ENCODE data around the gene JARID2.
A peak's percentile ranks its signal among the peaks of the same experiment; 100 is the strongest.

The JARID2 gene

DNA sequence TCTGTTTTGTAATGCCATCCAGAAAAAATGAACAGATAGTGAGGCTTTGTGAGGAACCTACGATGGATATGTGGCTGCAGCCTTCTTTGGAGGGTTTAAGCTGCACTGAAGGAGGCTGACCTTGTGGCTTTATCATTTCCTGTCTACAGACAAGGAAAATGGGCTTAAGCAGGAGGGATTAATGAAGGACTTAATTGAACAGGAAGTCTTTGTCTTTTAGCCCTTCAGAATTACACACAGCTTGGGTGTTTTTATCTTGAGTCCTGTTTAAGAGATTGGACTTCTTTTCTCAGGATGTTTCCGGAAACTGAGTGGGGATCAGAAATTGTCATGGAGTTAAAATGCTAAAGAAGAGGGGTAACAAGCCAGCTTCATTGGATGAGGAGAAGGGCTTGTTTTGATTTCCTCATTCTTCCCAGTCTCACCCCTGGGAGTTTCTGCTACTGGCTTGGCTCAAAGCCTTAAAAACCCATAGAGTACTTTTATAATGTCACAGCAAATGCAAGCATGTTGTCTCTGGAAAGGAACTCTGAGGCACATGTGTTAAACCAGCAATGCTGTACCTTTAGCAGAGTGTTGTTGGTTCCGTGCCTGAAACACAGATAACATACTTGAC is 193.6 kb downstream of the JARID2 start:
- H3K4me1 ChIP-seq (ENCODE audit: control extremely low read depth in 1 of 4, control insufficient read depth in 4 of 4, insufficient read depth in 4 of 4, low read length in 3 of 4): peaks cover 21 to 91% (median 67%) of the 10 kb centered on the region in 4 experiments
- no peaks in the 10 kb centered on the region for H3K27me3 ChIP-seq (replicated peaks in 2 of 5; ENCODE audit: control insufficient read depth in 4 of 5, insufficient read depth in 5 of 5, low read length in 4 of 5)
- peaks cover 0 to 3% (median 0%) of the 10 kb centered on the region in 4 experiments for H3K36me3 ChIP-seq (ENCODE audit: control insufficient read depth in 4 of 4, insufficient read depth in 4 of 4, low read length in 3 of 4)
- CTCF ChIA-PET: interaction anchor here (0.7 to 2.8 kb wide), 5 partner anchors 18 to 114 kb away, joined by 3 to 9 read pairs (median 4); no protein-coding TSS in a partner anchor
- H3K27ac ChIP-seq (ENCODE audit: insufficient read depth in 1 of 2, low read depth in 1 of 2, low read length in 2 of 2, poor library complexity in 1 of 2, severe bottlenecking in 2 of 2): no peak overlapping the region
- POLR2A ChIA-PET: interaction anchor here (0.5 kb wide), 1 partner anchor 178 kb away, joined by 3 read pairs; no protein-coding TSS in a partner anchor
- H3K4me3 ChIP-seq (ENCODE audit: control insufficient read depth in 1 of 7, extremely low read depth in 1 of 7, insufficient read depth in 4 of 7, low read depth in 2 of 7, low read length in 6 of 7): peak overlapping the region in 1 of 7 experiments; percentile 32
- peaks cover 0 to 2% (median 0%) of the 10 kb centered on the region in 5 experiments for H3K9me3 ChIP-seq (ENCODE audit: control extremely low read depth in 1 of 5, control insufficient read depth in 4 of 5, insufficient read depth in 2 of 5, low read depth in 1 of 5, low read length in 4 of 5)
- no peak for DNase-seq
- WGBS (ENCODE audit: insufficient coverage): 14% methylated on average over 1 of the region's 3 CpGs

- no peak overlapping the region for H3K4me3 ChIP-seq (ENCODE audit: control insufficient read depth in 1 of 7, extremely low read depth in 1 of 7, insufficient read depth in 4 of 7, low read depth in 2 of 7, low read length in 6 of 7)
- DNase-seq: no peak
- H3K4me1 ChIP-seq (ENCODE audit: control extremely low read depth in 1 of 4, control insufficient read depth in 4 of 4, insufficient read depth in 4 of 4, low read length in 3 of 4): peaks cover 22 to 94% (median 72%) of the 10 kb centered on the region in 4 experiments
- no peaks in the 10 kb centered on the region for H3K27me3 ChIP-seq (replicated peaks in 2 of 5; ENCODE audit: control insufficient read depth in 4 of 5, insufficient read depth in 5 of 5, low read length in 4 of 5)
- no peak overlapping the region for H3K27ac ChIP-seq (ENCODE audit: insufficient read depth in 1 of 2, low read depth in 1 of 2, low read length in 2 of 2, poor library complexity in 1 of 2, severe bottlenecking in 2 of 2)
- no peaks in the 10 kb centered on the region for H3K9me3 ChIP-seq (ENCODE audit: control extremely low read depth in 1 of 5, control insufficient read depth in 4 of 5, insufficient read depth in 2 of 5, low read depth in 1 of 5, low read length in 4 of 5)
- H3K36me3 ChIP-seq (ENCODE audit: control insufficient read depth in 4 of 4, insufficient read depth in 4 of 4, low read length in 3 of 4): peaks cover 0 to 3% (median 0%) of the 10 kb centered on the region in 4 experiments
- ChIA-PET POLR2A (no interaction called here), CTCF (interaction anchor here (0.7 to 2.8 kb wide), 10 partner anchors 8 to 1310 kb away, joined by 3 to 9 read pairs (median 4); no protein-coding TSS in a partner anchor)
- 87% methylated on average over 9 of the region's 9 CpGs for WGBS (ENCODE audit: insufficient coverage)
These were observed 194.2 kb downstream of the JARID2 start for GRCh38 chr6:15440040-15440439.

GRCh38 chr6:15441215-15441868 is 195.5 kb downstream of the JARID2 start:
- no peaks in the 10 kb centered on the region for H3K27me3 ChIP-seq (replicated peaks in 2 of 5; ENCODE audit: control insufficient read depth in 4 of 5, insufficient read depth in 5 of 5, low read length in 4 of 5)
- ChIA-PET CTCF (interaction anchor here (0.7 to 2.8 kb wide), 13 partner anchors 10 to 176 kb away, joined by 3 to 9 read pairs (median 4); no protein-coding TSS in a partner anchor), POLR2A (interaction anchor here (0.6 kb wide), 1 partner anchor 22 kb away, joined by 3 read pairs; no protein-coding TSS in a partner anchor)
- peaks cover 0 to 6% (median 0%) of the 10 kb centered on the region in 4 experiments for H3K36me3 ChIP-seq (ENCODE audit: control insufficient read depth in 4 of 4, insufficient read depth in 4 of 4, low read length in 3 of 4)
- H3K27ac ChIP-seq (ENCODE audit: insufficient read depth in 1 of 2, low read depth in 1 of 2, low read length in 2 of 2, poor library complexity in 1 of 2, severe bottlenecking in 2 of 2): no peak overlapping the region
- H3K4me3 ChIP-seq (ENCODE audit: control insufficient read depth in 1 of 7, extremely low read depth in 1 of 7, insufficient read depth in 4 of 7, low read depth in 2 of 7, low read length in 6 of 7): no peak overlapping the region
- WGBS (ENCODE audit: insufficient coverage): 43% methylated on average over 1 of the region's 7 CpGs
- no peaks in the 10 kb centered on the region for H3K9me3 ChIP-seq (ENCODE audit: control extremely low read depth in 1 of 5, control insufficient read depth in 4 of 5, insufficient read depth in 2 of 5, low read depth in 1 of 5, low read length in 4 of 5)
- peaks cover 25 to 96% (median 70%) of the 10 kb centered on the region in 4 experiments for H3K4me1 ChIP-seq (ENCODE audit: control extremely low read depth in 1 of 4, control insufficient read depth in 4 of 4, insufficient read depth in 4 of 4, low read length in 3 of 4)
- DNase-seq: peak; percentile 71 to 79 (median 76)

DNA sequence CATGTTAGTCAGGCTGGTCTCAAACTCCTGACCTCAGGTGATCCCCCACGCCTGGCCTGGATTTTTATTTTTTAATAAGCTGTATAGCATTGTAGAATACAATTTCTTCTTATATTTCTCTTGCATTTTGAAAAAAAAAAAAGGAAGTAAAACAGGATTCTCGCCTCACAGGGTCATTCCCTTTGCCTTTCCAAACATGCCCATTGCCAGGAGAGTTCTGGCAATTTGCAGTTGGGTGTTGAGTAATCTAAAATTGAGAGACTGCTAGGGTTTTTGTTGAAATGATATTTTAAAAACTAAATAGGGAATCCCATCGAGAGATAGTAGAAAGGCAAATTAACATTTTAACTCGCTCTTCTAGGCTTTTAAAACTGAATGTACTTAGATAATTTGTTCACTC is 196.1 kb downstream of the JARID2 start:
- H3K27me3 ChIP-seq (replicated peaks in 2 of 5; ENCODE audit: control insufficient read depth in 4 of 5, insufficient read depth in 5 of 5, low read length in 4 of 5): no peaks in the 10 kb centered on the region
- H3K4me1 ChIP-seq (ENCODE audit: control extremely low read depth in 1 of 4, control insufficient read depth in 4 of 4, insufficient read depth in 4 of 4, low read length in 3 of 4): peaks cover 25 to 90% (median 65%) of the 10 kb centered on the region in 4 experiments
- POLR2A ChIA-PET: interaction anchor here (0.6 kb wide), 1 partner anchor 21 kb away, joined by 3 read pairs; no protein-coding TSS in a partner anchor
- no peak overlapping the region for H3K4me3 ChIP-seq (ENCODE audit: control insufficient read depth in 1 of 7, extremely low read depth in 1 of 7, insufficient read depth in 4 of 7, low read depth in 2 of 7, low read length in 6 of 7)
- DNase-seq: no peak
- no peak overlapping the region for H3K27ac ChIP-seq (ENCODE audit: insufficient read depth in 1 of 2, low read depth in 1 of 2, low read length in 2 of 2, poor library complexity in 1 of 2, severe bottlenecking in 2 of 2)
- H3K36me3 ChIP-seq (ENCODE audit: control insufficient read depth in 4 of 4, insufficient read depth in 4 of 4, low read length in 3 of 4): peaks cover 0 to 6% (median 0%) of the 10 kb centered on the region in 4 experiments
- no peaks in the 10 kb centered on the region for H3K9me3 ChIP-seq (ENCODE audit: control extremely low read depth in 1 of 5, control insufficient read depth in 4 of 5, insufficient read depth in 2 of 5, low read depth in 1 of 5, low read length in 4 of 5)
- WGBS (ENCODE audit: insufficient coverage): 100% methylated on average over 1 of the region's 4 CpGs
- CTCF ChIA-PET: interaction anchor here (0.6 to 2.8 kb wide), 11 partner anchors 10 to 177 kb away, joined by 3 to 9 read pairs (median 4); no protein-coding TSS in a partner anchor

- H3K4me3 ChIP-seq (ENCODE audit: control insufficient read depth in 1 of 7, extremely low read depth in 1 of 7, insufficient read depth in 4 of 7, low read depth in 2 of 7, low read length in 6 of 7): no peak overlapping the region
- CTCF ChIA-PET: interaction anchor here (0.6 to 2.8 kb wide), 6 partner anchors 21 to 55 kb away, joined by 3 to 9 read pairs (median 4); no protein-coding TSS in a partner anchor
- DNase-seq: no peak
- no peaks in the 10 kb centered on the region for H3K27me3 ChIP-seq (replicated peaks in 2 of 5; ENCODE audit: control insufficient read depth in 4 of 5, insufficient read depth in 5 of 5, low read length in 4 of 5)
- H3K4me1 ChIP-seq (ENCODE audit: control extremely low read depth in 1 of 4, control insufficient read depth in 4 of 4, insufficient read depth in 4 of 4, low read length in 3 of 4): peaks cover 25 to 89% (median 63%) of the 10 kb centered on the region in 4 experiments
- POLR2A ChIA-PET: no interaction called here
- WGBS (ENCODE audit: insufficient coverage): 78% methylated on average over 4 of the region's 6 CpGs
- no peak overlapping the region for H3K27ac ChIP-seq (ENCODE audit: insufficient read depth in 1 of 2, low read depth in 1 of 2, low read length in 2 of 2, poor library complexity in 1 of 2, severe bottlenecking in 2 of 2)
- H3K9me3 ChIP-seq (ENCODE audit: control extremely low read depth in 1 of 5, control insufficient read depth in 4 of 5, insufficient read depth in 2 of 5, low read depth in 1 of 5, low read length in 4 of 5): no peaks in the 10 kb centered on the region
- peaks cover 0 to 7% (median 0%) of the 10 kb centered on the region in 4 experiments for H3K36me3 ChIP-seq (ENCODE audit: control insufficient read depth in 4 of 4, insufficient read depth in 4 of 4, low read length in 3 of 4)
These were observed 196.6 kb downstream of the JARID2 start for GRCh38 chr6:15442467-15442866.

GRCh38 chr6:15443119-15443830 is 197.4 kb downstream of the JARID2 start:
- ChIA-PET CTCF (interaction anchor here (0.7 to 2.5 kb wide), 7 partner anchors 9 to 177 kb away, joined by 3 to 9 read pairs (median 8); no protein-coding TSS in a partner anchor), POLR2A (interaction anchor here (0.8 kb wide), 1 partner anchor 33 kb away, joined by 3 read pairs; no protein-coding TSS in a partner anchor)
- H3K36me3 ChIP-seq (ENCODE audit: control insufficient read depth in 4 of 4, insufficient read depth in 4 of 4, low read length in 3 of 4): peaks cover 0 to 10% (median 0%) of the 10 kb centered on the region in 4 experiments
- peak in 2 of 3 donors; percentile 63 to 73 for DNase-seq
- no peak overlapping the region for H3K4me3 ChIP-seq (ENCODE audit: control insufficient read depth in 1 of 7, extremely low read depth in 1 of 7, insufficient read depth in 4 of 7, low read depth in 2 of 7, low read length in 6 of 7)
- H3K27ac ChIP-seq (ENCODE audit: insufficient read depth in 1 of 2, low read depth in 1 of 2, low read length in 2 of 2, poor library complexity in 1 of 2, severe bottlenecking in 2 of 2): no peak overlapping the region
- peaks cover 25 to 89% (median 66%) of the 10 kb centered on the region in 4 experiments for H3K4me1 ChIP-seq (ENCODE audit: control extremely low read depth in 1 of 4, control insufficient read depth in 4 of 4, insufficient read depth in 4 of 4, low read length in 3 of 4)
- H3K9me3 ChIP-seq (ENCODE audit: control extremely low read depth in 1 of 5, control insufficient read depth in 4 of 5, insufficient read depth in 2 of 5, low read depth in 1 of 5, low read length in 4 of 5): no peaks in the 10 kb centered on the region
- 46% methylated on average over 4 of the region's 5 CpGs for WGBS (ENCODE audit: insufficient coverage)
- H3K27me3 ChIP-seq (replicated peaks in 2 of 5; ENCODE audit: control insufficient read depth in 4 of 5, insufficient read depth in 5 of 5, low read length in 4 of 5): no peaks in the 10 kb centered on the region

Data from common myeloid progenitor, CD34-positive (primary cell).